GM19023 (cell line): ENCODE measurements around the gene HIBCH.
"Not testable (repeated sequence)": the region's sequence is repeated elsewhere in the genome, so short reads cannot be mapped to it uniquely, and the experiment has no call there.

ENCODE experiments used
- ATAC-seq: cut with Tn5 transposase; IDR thresholded peaks from one replicate; pipeline ENCODE4 v1.9.1; 2021; ENCODE audit warnings: mild to moderate bottlenecking, moderate library complexity; ENCODE audit not compliant: unreplicated experiment

The HIBCH gene

DNA sequence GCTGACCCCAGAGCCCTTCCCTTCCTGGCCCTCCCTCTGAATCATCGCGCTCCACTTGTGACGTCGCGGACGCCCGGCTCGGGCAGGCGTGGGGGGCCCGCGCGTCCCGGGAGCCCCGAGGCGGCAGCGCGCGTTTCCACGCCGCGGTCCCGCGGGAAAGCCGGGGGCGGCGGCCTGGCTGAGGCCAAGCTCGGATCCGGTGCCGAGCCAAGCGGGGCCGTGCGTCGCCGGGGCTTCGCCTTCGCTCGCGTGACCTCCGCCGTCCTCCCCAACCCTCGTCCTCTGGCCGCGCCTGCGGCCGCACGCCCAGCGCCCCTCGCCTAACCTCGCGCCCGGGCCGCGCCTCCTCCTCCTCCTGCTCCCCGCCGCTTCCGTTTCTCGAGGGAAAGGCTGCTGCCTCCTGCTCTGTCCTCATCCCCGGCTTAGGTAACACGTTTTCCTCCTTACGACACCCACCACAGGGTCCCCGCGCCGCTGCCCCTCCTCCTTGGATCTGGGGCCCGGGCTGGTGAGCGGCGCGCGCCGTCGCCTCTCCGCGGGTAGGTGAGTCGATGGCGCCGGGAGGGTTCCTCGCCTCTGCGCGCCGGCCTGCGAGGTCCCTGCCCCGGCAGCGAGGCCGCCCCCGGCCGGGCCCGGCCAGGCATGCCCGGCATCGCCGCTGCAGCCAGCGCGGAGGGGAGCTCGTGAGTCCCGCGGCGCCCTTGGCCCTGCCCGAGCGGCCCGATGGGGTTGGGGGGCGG lies 24.1 kb upstream of the HIBCH start, which contains the start of gene INPP1:
INPP1 (plus strand) TSS at position 54 of the 740 bp plus-strand sequence. CDS start 16,514 bp downstream, outside the sequence.
- ATAC-seq: peak; percentile 67

DNA sequence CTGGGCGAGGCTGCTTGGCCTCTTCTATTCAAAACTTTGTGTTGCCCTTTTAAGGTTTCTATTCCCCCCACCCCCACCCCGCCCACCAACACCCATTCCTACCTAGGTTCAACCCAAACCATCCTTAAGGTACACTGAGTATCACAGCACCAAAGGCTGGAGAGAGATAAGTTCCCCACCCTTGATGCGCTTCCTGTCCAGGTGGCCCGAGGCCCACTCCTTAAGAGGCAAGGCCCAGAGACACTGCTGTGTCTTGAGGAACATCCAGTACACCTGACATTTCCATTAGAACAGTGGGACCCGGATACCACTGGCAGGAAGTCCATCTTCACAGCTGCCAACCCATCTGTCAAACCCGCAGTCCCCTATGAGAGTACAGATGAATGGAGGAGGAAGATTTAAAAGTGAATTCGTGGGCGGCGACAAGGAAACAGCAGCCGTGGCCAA lies 23.5 kb upstream of the HIBCH start:
- ATAC-seq: no peak

DNA sequence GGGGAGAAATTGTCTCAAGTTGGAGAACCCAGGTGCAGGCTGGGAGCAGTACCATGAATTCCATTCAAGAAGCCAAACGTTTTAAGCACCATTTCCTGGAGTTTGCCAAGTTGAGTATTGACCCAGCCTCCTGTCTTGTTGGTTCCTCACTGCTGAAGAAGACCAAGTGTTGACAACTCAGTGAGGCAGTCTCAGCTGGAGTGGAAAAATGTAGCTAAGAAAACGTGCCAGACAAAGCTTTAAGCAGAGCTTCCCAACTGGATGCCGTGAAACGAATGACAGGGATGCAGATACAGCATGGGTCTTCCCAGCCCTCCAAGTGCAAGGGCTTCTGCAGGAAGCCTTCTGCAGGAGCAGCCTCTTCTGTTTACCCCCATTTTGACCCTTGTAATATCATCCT lies 23.0 kb upstream of the HIBCH start:
- ATAC-seq: no peak

DNA sequence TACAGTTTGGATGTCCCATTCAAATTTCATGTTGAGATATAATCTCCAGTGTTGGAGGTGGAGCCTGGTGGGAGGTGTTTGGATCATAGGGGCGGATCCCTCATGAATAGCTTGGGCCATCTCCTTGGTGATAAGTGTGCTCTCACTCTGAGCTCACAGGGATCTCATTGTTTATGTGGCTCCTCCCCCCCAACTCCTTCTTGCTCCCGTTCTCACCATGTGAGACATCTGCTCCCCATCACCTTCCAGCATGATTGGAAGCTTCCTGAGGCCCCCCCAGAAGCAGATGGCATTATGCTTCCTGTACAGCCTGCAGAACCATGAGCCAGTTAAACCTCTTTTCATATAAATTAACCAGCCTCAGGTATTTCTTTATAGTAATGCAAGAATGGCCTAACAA lies 20.7 kb upstream of the HIBCH start:
- ATAC-seq: no peak

DNA sequence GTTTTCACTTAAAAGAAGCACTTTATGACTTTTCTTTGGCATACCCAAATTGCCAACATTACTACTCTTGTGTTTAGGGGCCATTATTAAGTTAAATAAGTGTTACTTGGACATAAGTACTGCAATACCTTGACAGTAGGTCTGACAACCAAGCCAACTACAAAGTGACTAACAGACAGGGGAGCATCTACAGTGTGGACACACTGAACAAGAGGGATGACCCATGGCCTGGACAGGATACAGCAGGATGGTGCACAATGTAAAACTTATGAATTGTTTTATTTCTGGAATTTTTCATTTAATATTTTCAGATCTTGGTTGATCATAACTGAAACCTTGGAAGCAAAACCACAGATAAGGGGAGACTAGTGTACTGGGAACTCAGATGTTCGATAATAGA lies 19.8 kb upstream of the HIBCH start:
- ATAC-seq: no peak

DNA sequence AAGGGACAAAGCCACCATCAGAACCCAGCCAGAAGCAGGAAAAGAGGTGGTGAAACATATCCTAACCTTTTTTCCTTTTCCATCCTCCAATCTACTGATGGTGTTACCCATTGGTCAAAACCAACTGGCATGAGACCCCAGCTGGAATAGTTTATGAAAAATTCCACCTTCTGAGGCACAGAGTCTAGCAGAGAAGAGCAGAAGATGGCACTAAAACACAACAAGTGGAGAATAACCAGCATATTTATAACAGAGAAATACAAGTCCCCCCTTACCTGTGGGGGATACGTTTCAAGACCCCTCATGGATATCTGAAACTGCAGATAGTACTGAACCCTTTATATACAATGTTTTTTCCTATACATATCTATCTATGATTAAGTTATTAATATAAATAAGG lies 18.8 kb upstream of the HIBCH start:
- no peak for ATAC-seq

DNA sequence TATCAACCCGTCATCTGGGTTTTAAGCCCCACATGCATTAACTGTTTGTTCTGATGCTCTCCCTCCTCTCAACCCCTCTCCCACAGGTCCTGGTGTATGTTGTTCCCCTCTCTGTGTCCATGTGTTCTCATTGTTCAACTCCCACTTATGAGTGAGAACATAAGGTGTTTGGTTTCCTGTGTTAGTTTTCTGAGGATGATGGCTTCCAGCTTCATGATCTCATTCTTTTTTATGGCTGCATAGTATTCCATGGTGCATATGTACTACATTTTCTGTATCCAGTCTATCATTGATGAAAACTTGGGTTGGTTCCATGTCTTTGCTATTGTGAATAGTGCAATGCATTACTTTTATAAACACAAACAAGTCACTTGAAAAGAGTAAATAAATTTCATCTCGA lies 16.8 kb upstream of the HIBCH start:
- ATAC-seq: no peak

DNA sequence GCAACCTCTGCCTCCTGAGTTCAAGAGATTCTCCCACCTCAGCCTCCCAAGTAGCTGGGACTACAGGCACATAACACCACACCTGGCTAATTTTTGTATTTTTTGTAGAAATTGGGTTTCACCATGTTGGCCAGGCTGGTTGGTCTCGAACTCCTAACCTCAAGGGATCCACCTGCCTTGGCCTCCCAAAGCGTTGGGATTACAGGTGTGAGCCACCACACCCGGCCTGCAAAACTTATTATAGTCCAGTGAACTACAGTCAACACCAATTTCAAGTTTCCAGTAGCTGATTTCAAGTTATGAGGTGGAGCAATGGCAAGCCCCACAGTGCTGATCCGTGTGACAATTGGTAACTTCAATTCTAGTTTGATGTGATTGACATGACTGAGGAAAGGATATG lies 16.0 kb upstream of the HIBCH start:
- not testable (repeated sequence) for ATAC-seq

DNA sequence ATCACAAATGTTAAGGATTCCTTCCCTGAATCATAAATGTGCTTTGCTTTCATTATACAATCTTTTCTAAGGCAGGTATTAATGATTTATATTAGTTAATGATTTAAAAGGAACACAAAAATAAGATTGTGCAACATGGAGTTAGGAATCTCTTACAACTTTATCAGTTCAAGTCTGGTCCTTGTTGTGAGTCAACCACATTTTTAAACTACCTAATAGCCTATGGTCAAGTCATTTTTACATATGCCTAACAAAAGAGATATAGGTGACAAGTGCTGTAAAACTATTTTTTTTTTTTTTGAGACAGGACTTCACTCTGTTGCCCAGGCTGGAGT lies 15.6 kb upstream of the HIBCH start:
- no peak for ATAC-seq

DNA sequence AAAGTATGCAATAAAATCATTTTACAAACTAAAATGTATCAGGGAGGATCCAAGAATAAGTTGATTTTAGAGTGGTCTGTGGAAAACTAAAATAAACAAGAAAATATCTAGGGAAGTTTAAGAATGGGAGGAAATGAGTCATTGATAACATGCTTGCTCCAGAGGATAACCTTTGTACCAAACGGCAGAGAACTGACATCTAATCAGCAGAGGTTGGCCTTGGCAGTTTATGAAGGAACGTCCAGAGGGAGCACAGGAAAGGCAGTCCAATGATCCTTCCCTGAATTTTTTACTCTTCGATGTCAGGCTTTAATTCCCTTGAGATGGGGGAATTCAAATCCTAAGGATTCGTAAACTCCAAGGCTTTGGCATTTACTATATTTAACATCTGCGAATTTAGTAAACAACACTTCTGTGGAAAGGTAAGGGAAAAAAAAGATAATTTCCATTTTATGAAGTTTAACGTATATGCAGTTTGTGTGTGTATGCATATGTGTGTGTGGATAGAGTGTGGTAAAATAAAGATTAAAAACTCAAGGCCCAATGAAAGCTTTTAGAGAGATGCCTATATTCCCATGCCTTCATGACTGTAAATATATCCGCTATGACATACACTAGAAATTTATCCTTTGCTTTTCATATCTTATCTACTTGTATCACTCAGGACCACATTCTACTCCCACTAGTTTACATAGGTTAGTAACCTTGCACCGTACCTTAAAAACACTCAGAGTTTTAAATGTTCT lies 15.0 kb upstream of the HIBCH start:
- ATAC-seq: no peak

DNA sequence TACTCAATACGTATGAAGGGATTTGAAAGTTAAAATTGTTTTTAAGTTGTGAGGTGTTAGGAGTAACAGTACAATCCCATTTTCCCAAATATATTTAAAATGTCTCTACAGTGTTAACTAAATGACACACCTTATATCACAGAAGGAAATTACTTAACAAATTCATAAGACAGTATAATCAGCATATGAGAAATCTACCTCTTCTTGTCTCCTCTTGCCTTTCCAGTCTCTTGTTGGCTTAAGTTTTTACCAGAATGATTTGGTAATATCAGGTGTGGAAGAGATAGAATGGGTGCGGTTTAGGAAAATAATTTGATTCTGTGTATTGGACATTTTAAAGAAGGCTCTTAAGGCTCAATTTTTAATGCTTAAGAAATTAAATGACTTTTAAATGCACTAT lies 14.3 kb upstream of the HIBCH start:
- no peak for ATAC-seq

DNA sequence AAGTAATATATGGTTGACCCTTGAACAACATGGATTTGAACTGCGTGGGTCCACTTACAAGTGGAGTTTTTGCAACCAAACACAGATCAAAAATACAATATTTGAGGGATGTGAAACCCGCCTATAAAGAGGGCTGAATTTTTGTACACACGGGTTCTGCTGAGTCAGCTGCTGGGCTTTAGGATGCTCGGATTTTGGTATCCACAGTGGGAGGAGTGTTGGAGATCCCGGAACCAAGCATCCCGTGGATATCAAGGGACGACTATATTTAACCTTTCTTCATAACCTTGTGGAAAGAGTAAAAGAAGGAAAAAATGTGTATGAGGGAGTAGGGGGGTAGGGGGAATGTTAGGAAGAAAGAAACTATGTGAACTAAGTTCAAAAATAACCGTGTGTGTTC lies 13.8 kb upstream of the HIBCH start:
- no peak for ATAC-seq

DNA sequence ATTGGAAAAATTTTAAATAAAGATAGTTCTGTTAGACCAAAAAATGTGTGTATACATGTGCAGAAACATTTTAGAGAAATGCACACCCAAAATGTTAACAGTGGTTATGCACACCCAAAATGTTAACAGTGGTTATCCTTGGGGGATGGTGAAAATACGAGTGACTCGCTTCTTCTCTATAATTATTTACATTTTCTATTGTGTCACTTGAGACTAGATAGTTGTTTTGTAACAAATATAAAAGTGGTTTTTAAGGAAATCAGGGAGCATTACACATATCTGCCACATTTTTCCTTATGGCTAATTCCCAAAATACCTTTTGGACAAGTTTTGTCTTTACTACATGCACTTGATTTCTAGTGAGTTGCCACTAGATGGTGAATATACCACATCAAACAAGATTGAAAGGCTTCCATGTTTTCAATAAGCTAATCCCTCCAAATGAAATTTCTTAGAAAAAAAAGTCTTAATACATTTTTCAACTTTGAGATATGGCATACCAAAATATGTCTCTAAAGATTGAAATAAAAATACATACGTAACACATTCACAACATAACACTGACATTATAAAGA lies 9.0 kb upstream of the HIBCH start:
- no peak for ATAC-seq

DNA sequence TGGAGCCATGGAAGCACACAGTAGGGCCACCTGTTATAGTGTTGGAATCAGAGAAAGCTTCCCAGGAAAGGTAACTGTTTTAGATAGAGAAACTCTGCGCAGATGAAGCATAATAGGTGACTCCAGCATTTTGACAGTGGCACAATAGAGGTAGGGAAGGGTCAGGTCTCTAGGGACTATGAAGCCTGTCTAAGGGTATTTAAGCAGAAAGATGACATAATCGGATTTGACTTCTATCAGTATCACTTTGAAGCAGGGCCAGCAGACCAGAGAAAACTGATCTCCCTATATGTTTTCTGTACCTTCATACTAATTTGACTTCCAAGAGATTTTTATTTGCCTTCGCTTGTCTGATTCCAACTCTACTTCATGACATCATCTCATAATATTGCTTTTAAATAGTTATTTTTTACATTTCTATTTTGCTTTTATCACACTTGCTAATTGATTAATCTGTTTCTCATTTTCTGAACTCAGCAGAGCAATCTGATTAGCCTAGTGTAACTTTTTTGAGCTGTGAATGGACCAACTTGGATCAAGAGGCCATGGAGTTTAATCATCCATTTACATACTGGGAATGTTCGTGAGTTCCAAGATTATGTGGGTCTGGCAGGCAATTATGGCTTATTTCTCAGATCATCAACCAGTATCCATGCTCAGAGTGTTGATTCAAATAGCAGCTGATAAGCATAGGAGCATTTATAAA lies 8.4 kb upstream of the HIBCH start:
- no peak for ATAC-seq

DNA sequence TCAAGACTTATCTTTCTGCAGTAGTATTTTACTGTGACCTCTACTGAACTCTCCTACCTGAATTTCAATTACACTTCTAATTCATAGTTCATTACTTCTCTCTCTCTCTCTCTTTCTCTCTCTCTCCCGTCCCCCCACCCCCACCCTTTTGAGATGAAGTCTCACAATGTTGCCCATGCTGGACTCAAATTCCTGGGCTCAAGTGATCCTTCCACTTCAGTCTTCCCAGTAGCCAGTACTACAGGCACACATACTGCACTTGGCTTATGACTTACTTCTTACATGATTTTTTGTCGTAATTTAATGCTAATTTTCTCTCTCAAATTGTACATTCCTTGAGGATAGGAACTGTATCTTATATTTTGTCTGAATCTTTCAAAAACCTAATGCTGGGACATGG lies 6.0 kb upstream of the HIBCH start:
- ATAC-seq: no peak

DNA sequence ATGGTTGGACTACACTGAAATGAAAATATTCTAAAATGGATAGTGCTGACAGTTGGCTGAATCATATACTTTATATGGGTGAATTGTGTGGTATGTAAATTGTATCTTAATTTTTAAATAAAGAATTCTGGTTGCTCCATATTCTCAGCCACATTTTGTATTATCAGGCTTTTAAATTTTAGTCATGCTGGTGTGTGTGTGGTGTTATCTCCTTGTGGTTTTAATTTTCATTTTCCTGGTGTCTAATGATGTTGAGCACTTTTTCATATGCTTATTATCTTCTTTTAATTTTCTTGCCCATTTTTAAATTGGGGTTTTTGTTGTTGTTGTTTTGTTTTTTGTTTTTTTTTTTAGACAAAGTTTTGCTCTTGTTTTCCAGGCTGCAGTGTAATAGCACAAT lies 3.8 kb upstream of the HIBCH start:
- ATAC-seq: no peak

DNA sequence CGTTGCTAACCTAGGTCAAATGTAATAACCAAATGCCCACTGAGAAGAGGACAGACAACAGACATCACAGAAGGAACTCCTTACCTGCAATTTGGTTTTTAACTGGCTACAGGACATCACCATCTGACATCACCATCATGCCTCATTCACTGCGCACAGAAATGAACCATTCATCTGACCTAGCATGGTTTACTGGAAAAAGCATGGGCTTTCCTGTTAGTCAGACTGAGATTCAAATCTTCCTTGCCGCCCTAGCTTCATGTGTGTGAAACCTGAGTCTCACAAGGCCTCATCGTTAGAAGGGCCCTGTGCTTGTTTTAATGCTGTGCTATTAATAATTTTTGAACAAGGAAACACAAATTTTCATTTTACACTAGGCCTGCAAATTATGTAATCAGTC lies 1.1 kb upstream of the HIBCH start:
- ATAC-seq: no peak

DNA sequence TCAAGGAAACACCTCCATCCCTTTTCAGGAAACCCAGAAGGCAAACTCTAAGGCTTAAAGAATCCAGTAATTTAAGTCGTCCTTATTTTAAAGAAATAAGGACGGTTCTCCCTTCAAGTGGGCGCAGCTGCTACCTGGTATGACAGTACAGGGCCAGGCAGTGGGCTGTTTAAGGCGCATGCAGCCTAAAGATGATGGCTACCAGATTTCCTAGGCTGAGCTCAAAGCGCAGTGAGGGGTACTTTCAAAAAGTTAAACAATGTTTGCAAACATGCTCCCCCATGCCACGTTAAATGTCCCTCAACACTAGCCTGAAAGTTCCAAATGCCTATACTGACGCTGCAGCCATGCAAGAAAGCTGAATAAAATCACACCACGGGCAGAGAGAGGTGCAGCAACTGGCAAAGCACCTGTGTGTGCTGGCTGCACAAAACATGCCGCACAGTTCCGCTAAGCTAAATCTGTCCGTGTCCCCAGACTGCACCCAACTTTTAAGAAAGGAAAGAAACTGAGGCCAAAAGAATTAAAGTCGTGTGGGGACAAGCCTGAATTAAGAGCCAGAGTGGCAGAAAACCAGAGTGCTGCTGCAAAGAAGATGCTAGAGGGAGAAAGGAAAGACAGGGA lies 583 bp downstream of the HIBCH start:
- ATAC-seq: peak; percentile 38

DNA sequence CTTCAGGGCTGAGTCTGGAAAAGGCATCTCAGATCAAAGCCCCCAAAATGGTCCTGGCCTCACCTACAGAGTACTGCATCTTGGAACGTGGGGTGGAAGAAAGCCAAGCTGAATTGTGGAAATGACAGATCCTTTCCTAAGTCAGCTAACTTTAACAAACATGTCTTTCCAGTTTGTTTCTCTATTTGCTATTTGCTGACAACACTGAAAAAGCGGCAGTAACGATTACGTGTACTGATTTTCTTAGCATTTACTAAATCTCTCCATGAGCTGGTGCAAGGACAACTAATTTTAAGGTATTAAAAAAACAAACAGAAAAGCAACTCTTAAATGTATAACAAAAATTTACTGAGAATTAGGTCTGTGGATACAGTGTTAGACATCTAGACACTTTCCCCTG lies 1.1 kb downstream of the HIBCH start:
- no peak for ATAC-seq

DNA sequence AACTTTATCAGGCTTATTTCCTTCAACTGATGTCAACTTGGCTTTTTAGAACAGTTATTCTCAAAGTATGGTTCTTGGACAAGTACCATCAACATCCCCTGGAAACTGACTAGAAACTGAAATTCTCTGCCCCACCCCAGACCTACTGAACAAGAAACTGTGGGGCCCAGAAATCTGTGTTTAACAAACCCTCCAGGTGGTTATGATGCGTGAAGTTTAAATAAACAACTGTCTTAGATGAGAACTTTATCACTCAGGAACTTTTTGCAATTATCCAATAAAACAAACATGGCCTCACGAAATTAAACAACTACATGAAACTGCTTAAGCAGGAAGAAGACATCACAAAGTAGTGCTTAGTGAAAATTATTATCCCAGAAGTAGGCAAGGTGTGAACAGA lies 4.4 kb downstream of the HIBCH start:
- no peak for ATAC-seq

DNA sequence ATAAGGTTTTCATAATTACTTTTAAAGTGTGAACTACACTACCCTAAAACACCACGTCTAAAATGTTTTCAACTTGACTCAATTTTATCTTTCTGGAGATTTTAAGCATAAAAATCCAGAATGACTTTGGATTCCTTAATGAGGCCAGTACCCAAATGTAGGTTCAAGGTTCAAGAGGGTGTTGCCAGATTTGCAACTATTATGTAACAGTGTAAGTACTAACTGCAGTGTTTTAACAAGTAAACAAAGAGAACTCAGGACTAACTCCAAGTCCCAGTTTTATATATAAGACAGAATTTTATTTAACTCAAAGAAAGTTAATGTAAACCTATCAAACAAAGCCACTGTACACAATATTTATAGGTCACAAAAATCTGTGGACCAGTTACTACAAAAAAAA lies 5.7 kb downstream of the HIBCH start:
- no peak for ATAC-seq
